HEK293 (cell line): ENCODE measurements around the gene IL4I1.
A peak's percentile ranks its signal among the peaks of the same experiment; 100 is the strongest.

Experiments used
- CTCF ChIA-PET: fragments of 350-600 bp; formaldehyde crosslinking; extraction: SDS; loops from one replicate; lab custom pipeline; 2021; ENCODE audit warnings: antibody characterized with exemption; lab: Yijun Ruan, JAX
- POLR2A ChIA-PET: fragments of 300-600 bp; formaldehyde crosslinking; extraction: SDS; loops from one replicate; lab custom pipeline; 2020; ENCODE audit warnings: antibody characterized with exemption, inconsistent platforms; lab: Yijun Ruan, JAX
- H3K27ac ChIP-seq: fragments of 200-500 bp; sonication (Bioruptor generic); 2 replicates; pipeline ENCODE4 v1.5.1; 2014; ENCODE audit warnings: low read depth, low read length, control low read depth, inconsistent platforms; ENCODE audit errors: extremely low read depth
- H3K36me3 ChIP-seq, 2 experiments: fragments of 200-500 bp in 1 of 2; sonication (Bioruptor generic) in 1 of 2; 1 replicate in 1 of 2; 2 replicates in 1 of 2; pipeline ENCODE4 v1.5.1; 2014 to 2017; ENCODE audit warnings: inconsistent platforms in 2 of 2, low read length in 2 of 2; ENCODE audit not compliant: control insufficient read depth in 2 of 2, insufficient read depth in 1 of 2
- H3K4me1 ChIP-seq: fragments of 200-500 bp; sonication (Bioruptor generic); 2 replicates; pipeline ENCODE4 v1.5.1; 2014; ENCODE audit warnings: mild to moderate bottlenecking, low read length, inconsistent platforms; ENCODE audit not compliant: control insufficient read depth, insufficient read depth
- H3K4me3 ChIP-seq: 2 replicates; pipeline ENCODE4 v1.5.1; 2011; ENCODE audit warnings: low read depth, mild to moderate bottlenecking, control low read depth, low read length, moderate library complexity
- H3K9me3 ChIP-seq: fragments of 200-500 bp; sonication (Bioruptor generic); 2 replicates; pipeline ENCODE4 v1.5.1; 2014; ENCODE audit warnings: low read depth, low read length, inconsistent platforms; ENCODE audit not compliant: control insufficient read depth, insufficient read depth
- BCL6B ChIP-seq: fragments of 450-650 bp; formaldehyde crosslinking; IDR thresholded peaks from 2 replicates; pipeline ENCODE4 v1.5.1; 2017; ENCODE audit warnings: missing biosample characterization, missing genetic modification characterization
- GLIS1 ChIP-seq: fragments of 450-650 bp; formaldehyde crosslinking; IDR thresholded peaks from 2 replicates; pipeline ENCODE4 v1.5.1; 2016; ENCODE audit warnings: missing biosample characterization, missing genetic modification characterization
- GLIS2 ChIP-seq: fragments of 450-650 bp; formaldehyde crosslinking; IDR thresholded peaks from 2 replicates; pipeline ENCODE4 v1.5.1; 2016; ENCODE audit warnings: missing biosample characterization, missing genetic modification characterization
- HOXC10 ChIP-seq: sonication (generic); formaldehyde crosslinking; IDR thresholded peaks from 2 replicates; pipeline ENCODE4 v1.8.1; 2023; ENCODE audit warnings: mild to moderate bottlenecking, missing genetic modification reagents
- OSR2 ChIP-seq: fragments of 450-650 bp; formaldehyde crosslinking; IDR thresholded peaks from 2 replicates; pipeline ENCODE4 v1.5.1; 2016; ENCODE audit warnings: missing biosample characterization, missing genetic modification characterization
- ZBTB21 ChIP-seq: fragments of 450-650 bp; formaldehyde crosslinking; IDR thresholded peaks from 2 replicates; pipeline ENCODE4 v1.5.1; 2017; ENCODE audit warnings: missing biosample characterization, missing genetic modification characterization
- ZFP3 ChIP-seq: fragments of 450-650 bp; formaldehyde crosslinking; IDR thresholded peaks from 2 replicates; pipeline ENCODE4 v1.5.1; 2016; ENCODE audit warnings: low read depth, missing biosample characterization, missing genetic modification characterization
- ZNF140 ChIP-seq: fragments of 450-650 bp; formaldehyde crosslinking; IDR thresholded peaks from 2 replicates; pipeline ENCODE4 v1.5.1; 2016; ENCODE audit warnings: missing biosample characterization, missing genetic modification characterization
- ZNF202 ChIP-seq: fragments of 450-650 bp; formaldehyde crosslinking; IDR thresholded peaks from 2 replicates; pipeline ENCODE4 v1.5.1; 2016; ENCODE audit warnings: missing biosample characterization, missing genetic modification characterization, borderline replicate concordance
- ZNF214 ChIP-seq: fragments of 450-650 bp; formaldehyde crosslinking; IDR thresholded peaks from 2 replicates; pipeline ENCODE4 v1.5.1; 2017; ENCODE audit warnings: missing biosample characterization, mild to moderate bottlenecking, missing genetic modification characterization, borderline replicate concordance
- ZNF26 ChIP-seq: fragments of 450-650 bp; formaldehyde crosslinking; IDR thresholded peaks from 2 replicates; pipeline ENCODE4 v1.5.1; 2016; ENCODE audit warnings: missing biosample characterization, missing genetic modification characterization
- ZNF311 ChIP-seq: fragments of 450-650 bp; formaldehyde crosslinking; IDR thresholded peaks from 2 replicates; pipeline ENCODE4 v1.5.1; 2017; ENCODE audit warnings: missing biosample characterization, missing genetic modification characterization, borderline replicate concordance
- ZNF423 ChIP-seq: fragments of 450-650 bp; formaldehyde crosslinking; IDR thresholded peaks from 2 replicates; pipeline ENCODE4 v1.5.1; 2016; ENCODE audit warnings: missing biosample characterization, missing genetic modification characterization
- ZNF473 ChIP-seq: fragments of 450-650 bp; formaldehyde crosslinking; IDR thresholded peaks from 2 replicates; pipeline ENCODE4 v1.5.1; 2017; ENCODE audit warnings: missing biosample characterization, missing genetic modification characterization
- ZNF580 ChIP-seq: fragments of 450-650 bp; formaldehyde crosslinking; IDR thresholded peaks from 2 replicates; pipeline ENCODE4 v1.5.1; 2016; ENCODE audit warnings: missing biosample characterization, missing genetic modification characterization
- ZNF610 ChIP-seq: fragments of 450-650 bp; formaldehyde crosslinking; IDR thresholded peaks from 2 replicates; pipeline ENCODE4 v1.5.1; 2016; ENCODE audit warnings: missing biosample characterization, missing genetic modification characterization, borderline replicate concordance
- ZNF701 ChIP-seq: fragments of 450-650 bp; formaldehyde crosslinking; IDR thresholded peaks from 2 replicates; pipeline ENCODE4 v1.5.1; 2016; ENCODE audit warnings: missing biosample characterization, missing genetic modification characterization

IL4I1 gene

GRCh38 chr19:49873129-49873521 lies 23.6 kb downstream of the IL4I1 start (continued):
- no peak for TF ChIP-seq ZNF610 (tag by site-specific recombination)
- no peak for TF ChIP-seq HOXC10 (CRISPR knock-in tag)
- no peak for TF ChIP-seq ZNF580 (tag by site-specific recombination)
- TF ChIP-seq, all 188 proteins: peak for 2

GRCh38 chr19:49872245-49873128 lies 24.2 kb downstream of the IL4I1 start:
- CTCF ChIA-PET, result interaction anchor here (0.6 kb wide), 1 partner anchor 70 kb away, joined by 3 read pairs; no protein-coding TSS in a partner anchor
- POLR2A ChIA-PET, result no interaction called here

GRCh38 chr19:49871349-49871985 lies 25.2 kb downstream of the IL4I1 start:
- Histone ChIP-seq H3K27ac (no peak overlapping the region), H3K36me3 (peaks cover 0 to 25% of the 10 kb centered on the region in 2 experiments; a peak in 1 of 3 replicates), H3K9me3 (no peaks in the 10 kb centered on the region), H3K4me3 (no peak overlapping the region), H3K4me1 (peaks cover 20% of the 10 kb centered on the region)
- ChIA-PET CTCF (interaction anchor here (0.6 kb wide), 2 partner anchors 11 to 69 kb away, joined by 3 read pairs; no protein-coding TSS in a partner anchor), POLR2A (no interaction called here)
- TF ChIP-seq ZBTB21 (no peak), GLIS2 (tag by site-specific recombination) (0 out of 2 replicates have a peak, but pooled peaks have one; percentile 15)

More at GRCh38 chr19:49872245-49873128, 24.2 kb downstream of the IL4I1 start:
- TF ChIP-seq ZNF202 (no peak), ZFP3 (tag by site-specific recombination) (peak; percentile 93), ZNF311 (no peak), ZNF701 (tag by site-specific recombination) (peak; percentile 64; the same call in 1 of the 2 replicates), ZNF140 (tag by site-specific recombination) (no peak), ZNF26 (tag by site-specific recombination) (no peak), ZNF423 (tag by site-specific recombination) (no peak), BCL6B (tag by site-specific recombination) (no peak), GLIS1 (tag by site-specific recombination) (peak; percentile 41; the same call in 1 of the 2 replicates), OSR2 (tag by site-specific recombination) (no peak), ZNF473 (no peak), ZNF214 (tag by site-specific recombination) (no peak)
- no peaks in the 10 kb centered on the region for H3K9me3 ChIP-seq
- peaks cover 0 to 25% of the 10 kb centered on the region in 2 experiments; a peak in 1 of 3 replicates for H3K36me3 ChIP-seq
- H3K27ac ChIP-seq, result no peak overlapping the region
- peaks cover 17% of the 10 kb centered on the region for H3K4me1 ChIP-seq
- no peak overlapping the region for H3K4me3 ChIP-seq
